GM19438 (cell line): ENCODE data around the gene TMEM169.
"Not testable (repeated sequence)": the region's sequence is repeated elsewhere in the genome, so short reads cannot be mapped to it uniquely, and the experiment has no call there.

Experiments
- ATAC-seq: cut with Tn5 transposase; IDR thresholded peaks from one replicate; pipeline ENCODE4 v1.9.1; 2021; ENCODE audit warnings: low read depth; ENCODE audit not compliant: unreplicated experiment

TMEM169 gene

DNA sequence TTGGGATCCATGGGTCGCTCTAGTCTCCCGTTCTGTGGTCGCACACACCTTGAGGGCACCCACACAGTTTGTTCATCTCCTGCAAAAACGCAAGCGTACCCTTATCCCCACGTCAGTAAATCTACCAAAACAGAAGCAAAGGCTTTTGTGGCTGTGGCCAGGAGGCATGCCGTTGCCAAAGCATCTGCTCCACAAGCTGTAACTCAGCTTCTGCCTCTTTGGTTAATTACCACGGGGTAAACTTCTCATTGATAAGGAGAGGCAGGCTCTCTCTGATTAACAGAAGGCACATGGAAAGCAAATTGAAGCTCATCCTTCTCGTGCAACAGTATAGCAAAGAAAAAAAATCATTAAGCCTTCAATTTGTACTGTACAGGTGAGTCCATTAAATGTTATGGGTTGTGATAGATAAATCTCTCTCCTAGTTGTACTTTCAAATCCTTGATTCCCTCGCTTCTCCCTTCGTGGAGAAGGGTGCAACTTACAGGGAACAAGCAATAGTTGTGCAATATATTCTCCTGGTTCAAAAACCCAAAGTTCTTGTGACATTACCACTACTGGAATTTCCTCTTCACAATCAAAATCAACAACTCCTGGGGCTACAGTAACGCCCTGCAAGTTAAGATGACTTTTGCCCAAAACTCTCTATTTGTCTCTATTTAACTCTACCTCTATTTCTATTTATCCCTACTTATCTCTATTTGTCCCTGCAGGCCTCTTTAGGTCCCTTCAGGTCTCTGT, 10.4 kb upstream of the TMEM169 start:
- ATAC-seq: no peak

DNA sequence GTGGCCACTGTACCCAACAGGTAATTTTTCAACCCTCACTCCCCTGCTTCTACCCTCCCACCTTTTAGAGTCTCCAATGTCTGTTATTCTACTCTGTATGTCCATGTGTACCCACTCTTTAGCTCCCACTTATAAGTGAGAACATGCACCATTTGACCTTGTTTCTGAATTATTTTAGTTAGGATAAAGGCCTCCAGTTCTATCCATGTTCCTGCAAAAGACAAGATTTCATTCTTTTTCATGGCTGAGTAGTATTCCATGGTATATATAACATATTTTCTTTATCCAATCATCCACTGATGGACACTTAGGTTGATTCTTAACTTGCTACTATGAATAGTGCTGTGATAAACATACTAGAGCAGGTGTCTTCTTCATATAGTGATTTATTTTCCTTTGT, 9.2 kb upstream of the TMEM169 start:
- no peak for ATAC-seq

DNA sequence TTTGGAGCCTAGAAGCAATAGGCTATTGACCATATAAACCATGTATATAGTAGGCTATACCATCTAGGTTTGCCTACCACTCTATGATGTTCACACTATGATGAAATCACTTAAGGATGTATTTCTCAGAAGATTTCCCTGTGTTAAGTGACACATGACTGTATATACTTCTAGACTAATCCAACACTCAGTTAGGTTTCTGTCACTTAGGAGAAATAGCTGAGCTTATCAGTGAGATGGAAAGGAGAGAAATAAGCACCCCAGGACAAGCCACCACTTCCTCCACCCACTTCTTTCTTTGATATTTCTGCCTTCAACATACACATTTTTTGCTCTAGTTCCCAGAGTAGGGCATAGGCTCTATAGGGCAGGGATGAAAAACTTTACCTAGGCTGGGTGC, 7.9 kb upstream of the TMEM169 start:
- no peak for ATAC-seq

DNA sequence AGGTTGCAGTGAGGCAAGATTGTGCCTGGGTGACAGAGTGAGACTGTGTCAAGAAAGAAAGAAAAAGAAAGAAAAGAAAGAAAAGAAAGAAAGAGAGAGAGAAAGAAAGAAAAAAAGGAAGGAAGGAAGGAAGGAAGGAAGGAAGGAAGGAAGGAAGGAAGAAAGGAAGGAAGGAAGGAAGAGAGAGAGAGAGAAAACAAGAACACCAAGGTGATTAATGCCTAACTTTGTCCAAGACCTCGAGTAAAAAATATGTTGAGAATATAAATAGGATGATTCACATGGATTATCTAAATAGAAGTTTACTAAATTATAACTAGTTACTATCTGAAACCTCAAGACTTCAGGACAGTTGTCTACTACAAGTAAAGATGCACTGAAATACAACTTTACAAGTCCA, 7.3 kb upstream of the TMEM169 start:
- no peak for ATAC-seq

DNA sequence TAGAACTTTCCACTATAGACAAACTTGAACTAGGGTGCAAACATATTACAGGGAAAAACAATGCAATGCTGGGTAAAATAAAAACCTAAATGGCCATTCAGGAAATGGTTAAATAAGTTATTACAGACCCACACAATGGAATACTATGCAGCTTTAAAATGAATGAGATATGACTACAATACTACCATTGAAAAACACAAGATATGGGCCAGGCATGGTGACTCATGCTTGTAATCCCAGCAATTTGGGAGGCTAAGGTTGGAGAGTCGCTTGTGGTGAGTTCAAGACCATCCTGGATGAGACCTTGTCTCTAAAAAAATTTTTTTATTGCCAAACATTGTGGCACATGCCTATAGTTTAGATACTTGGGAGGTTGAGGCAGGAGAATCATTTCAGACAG, 6.9 kb upstream of the TMEM169 start:
- ATAC-seq: no peak

DNA sequence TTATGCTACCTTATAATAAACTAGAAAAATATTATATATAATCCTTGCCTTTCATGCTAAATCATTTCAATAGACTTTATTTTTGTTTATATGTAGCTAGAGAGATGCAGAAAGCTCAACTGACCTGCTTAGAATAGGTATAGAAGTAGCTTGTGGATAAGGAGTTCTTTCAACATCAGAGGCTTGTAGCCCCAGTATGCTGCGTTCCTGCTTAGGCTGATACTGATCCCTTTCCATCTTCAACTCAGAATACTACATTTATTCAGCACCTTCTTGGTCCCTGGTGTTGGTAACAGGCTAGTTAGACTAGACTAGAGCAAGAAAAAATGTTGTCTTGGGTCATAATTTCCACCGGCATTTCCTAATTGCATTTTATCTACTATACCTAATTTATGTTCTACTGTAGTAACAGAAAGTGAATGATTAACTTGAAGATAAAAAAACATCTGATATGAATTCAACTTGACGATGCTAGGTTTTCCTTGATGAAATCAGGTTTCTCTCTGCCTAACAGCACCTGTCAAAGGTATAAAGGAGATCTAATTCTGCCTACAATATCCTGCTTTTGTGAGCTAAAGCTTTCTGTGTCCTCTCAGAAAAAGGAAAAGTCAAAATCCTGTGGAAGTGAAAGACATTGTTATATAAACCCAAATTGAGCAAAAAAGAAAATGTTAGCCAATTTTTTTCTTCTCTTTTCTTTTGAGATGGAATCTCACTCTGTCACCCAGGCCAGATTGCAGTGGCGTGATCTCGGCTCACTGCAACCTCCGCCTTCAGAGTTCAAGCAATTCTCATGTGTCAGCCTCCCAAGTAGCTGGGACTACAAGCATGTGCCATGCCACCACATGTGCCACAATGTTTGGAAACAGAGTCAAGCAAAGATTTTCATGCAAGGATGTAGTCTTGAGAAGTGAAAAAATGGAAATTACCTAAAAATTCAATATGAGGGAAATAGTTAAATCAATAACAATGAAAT, 5.9 kb upstream of the TMEM169 start:
- ATAC-seq: no peak

DNA sequence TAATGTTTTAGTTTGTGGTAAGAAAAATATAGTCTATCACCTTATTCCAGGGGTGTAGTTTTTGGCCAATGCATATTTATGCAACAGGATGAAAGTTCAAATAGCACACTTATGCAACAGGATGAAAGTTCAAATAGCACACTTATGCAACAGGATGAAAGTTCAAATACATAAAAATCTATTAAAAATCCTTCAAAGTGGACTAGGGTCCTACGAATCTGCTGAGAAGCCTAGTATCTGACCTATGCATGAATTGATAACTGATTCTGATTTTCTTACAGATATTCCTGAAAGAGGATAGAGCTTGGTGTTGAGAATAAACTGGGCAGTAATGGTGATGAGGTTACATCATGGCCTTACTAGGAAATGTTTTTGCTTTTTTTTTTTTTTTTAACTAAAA, 2.9 kb upstream of the TMEM169 start:
- ATAC-seq: no peak

DNA sequence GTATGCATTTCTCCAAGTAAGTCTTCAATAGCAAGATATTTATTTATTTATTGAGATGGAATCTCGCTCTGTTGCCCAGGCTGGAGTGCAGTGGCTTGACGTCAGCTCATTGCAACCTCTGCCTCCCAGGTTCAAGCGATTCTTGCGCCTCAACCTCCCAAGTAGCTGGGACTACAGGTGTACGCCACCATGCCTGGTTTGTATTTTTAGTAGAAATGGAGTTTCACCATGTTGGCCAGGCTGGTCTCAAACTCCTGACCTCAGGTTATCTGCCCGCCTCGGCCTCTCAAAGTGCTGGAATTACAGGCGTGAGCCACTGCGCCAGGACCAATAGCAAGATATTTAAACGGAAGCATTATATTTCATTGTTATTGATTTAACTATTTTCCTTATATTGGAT, 1.7 kb upstream of the TMEM169 start:
- not testable (repeated sequence) for ATAC-seq

- ATAC-seq: no peak
Measured at GRCh38 chr2:216081012-216081411, 707 bp upstream of the TMEM169 start.

- no peak for ATAC-seq
Measured at GRCh38 chr2:216082117-216082711, 495 bp downstream of the TMEM169 start.

DNA sequence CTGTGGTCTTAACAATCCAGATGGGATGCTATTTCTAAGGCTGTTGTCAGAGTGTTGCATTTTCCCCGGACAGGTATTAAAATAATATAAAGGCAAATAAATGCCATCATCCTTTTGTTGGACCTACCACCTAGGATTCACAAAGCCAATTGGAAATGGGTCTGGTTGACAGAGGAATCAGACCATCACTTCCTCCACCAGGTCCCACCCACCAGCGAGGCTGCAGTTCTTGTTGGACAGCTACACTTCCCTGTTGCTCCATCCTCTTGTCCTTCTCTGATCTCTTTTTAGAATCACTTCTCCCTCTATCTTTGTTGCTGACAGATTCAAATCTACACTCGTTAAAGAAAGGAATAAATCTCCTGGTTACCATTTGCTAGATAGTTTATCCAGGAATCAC, 1.1 kb downstream of the TMEM169 start:
- ATAC-seq: no peak

DNA sequence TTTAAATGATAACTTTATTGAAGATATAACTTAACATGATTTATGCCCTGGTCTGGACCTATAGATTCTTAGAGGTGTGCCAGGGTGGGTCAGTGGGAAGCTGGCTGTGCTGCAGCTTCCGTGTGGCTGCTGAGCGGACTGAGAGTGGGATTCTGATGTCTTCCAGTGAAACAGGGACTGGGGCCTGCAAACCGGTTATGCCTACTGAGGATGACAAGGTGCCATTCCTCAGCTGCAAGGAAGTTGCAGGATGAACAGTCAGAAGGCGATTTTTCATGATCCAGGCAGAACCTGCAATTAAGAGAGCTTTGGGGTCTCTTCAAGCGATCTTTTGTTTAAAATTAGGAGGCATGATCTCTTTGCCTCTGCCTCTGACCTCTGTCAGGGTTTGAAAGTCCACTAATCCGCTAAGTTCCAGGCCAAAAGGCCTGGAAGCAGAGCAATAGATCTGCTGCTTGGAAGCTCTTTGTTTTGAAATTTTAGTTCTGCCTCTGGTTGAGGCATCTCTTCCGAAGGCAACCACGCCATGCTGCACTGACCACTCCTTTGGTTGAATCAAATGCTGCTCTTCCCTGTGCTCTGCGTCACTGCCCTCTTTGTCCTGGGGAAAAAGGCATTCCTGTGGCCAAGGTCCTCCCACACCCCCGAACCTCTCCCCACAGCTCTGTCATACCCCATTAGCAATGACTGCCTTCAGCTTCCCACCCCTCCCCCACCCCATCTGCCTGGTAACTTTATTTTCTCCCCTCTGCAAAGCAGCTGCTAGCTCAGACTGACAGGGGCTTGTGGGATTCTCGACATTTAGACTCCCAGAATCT, 2.0 kb downstream of the TMEM169 start:
- ATAC-seq: no peak

DNA sequence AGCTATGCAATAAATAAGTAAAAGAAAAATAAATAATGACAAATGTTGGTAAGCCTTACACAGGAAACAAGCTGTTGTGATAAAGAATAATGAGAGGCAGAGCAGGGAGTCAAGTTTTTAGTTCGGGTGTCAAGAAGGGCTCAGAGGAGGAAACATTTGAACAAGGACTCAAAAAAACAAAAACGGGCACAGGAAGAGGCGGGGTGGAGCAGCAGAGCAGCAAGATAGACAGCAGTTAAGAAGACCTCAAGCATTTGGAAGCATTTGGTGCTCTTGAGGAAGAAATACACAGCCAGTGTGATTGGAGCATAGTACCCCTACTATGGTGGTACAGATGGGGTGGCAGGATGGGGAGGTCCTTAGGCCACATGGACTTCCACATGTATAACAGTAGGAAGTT, 2.8 kb downstream of the TMEM169 start:
- ATAC-seq: no peak

DNA sequence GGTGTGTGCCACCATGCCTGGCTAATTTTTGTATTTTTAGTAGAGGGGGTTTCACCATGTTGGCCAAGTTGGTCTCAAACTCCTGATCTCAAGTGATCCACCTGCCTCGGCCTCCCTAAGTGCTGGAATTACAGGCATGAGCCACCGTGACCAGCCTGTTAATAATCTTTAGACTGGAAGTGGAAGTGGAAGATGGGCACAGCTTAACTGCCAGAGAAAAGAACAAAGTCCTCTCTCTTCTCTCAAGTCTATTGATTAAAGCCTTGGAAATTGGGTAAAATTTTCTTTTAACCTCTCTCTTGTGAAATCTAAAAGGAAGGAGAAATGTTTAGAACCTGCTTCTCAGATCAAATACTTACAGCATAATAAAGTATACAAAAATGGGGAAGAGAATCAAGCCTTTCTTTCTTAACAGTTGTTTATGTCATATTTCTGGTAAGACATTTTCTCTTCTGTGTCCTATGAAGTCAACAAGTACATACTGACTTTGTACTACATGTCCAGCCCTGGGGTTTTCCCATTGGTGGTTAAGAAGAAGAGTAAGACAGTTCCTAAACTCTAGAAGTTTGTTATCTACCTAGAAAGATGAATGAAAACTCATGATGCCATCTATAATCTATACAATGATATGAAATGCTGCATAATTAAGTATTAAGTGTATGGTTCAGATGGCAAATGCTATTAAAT, 4.6 kb downstream of the TMEM169 start:
- no peak for ATAC-seq

- no peak for ATAC-seq
Measured at GRCh38 chr2:216090369-216090786, 8.7 kb downstream of the TMEM169 start.

GRCh38 chr2:216092646-216093045, 10.9 kb downstream of the TMEM169 start:
- ATAC-seq: no peak

GRCh38 chr2:216094701-216095100, 13.0 kb downstream of the TMEM169 start:
- no peak for ATAC-seq

DNA sequence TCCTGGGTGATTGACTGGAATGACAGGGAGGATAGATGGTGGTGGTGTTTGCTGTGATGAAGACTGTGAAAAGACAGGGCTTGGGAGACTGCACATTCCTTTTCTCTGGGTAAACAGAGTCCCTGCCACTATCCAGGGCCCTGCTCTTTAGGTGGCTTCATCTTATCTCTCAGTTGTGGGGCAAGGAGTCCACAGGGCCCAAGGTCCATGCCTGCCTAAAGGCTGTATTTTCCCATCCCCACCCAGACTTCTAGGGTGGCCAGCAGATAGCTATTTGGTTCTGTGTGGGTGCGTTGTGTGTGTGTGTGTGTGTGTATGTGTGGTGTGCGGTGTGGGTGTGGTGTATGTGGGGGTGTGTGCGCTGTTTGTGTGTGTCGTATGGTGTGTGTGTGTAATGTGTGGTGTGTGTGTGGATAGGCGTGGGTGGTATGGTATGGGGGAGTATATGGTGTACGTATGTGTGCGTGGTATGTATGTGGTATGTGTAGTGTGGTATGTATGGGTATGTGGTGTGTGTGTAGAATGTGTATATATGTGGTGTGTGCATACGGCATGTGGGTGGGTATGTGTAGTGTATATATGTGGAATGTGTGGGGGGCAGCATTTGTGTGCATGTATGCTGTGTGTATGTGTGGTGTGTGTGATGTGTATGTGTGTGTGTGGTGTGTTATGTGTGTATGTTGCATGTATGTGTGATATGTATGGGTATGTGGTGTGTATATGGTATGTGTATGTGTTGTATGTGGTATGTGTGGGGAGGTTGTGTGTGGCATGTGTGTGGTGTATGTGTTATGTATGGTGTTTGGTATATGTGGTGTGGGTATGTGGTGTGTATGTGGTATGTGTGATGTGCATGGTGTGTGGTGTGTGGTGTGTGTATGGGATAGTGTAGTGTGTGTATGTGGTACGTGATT, 17.0 kb downstream of the TMEM169 start:
- ATAC-seq: no peak

GRCh38 chr2:216101109-216101508, 19.4 kb downstream of the TMEM169 start:
- no peak for ATAC-seq
